CD4-positive, alpha-beta T cell treated with Interleukin-4 for 1 hour (primary cell): ENCODE results near the gene KRT86.
"Not testable (repeated sequence)": the region's sequence is repeated elsewhere in the genome, so short reads cannot be mapped to it uniquely, and the experiment has no call there.

ENCODE experiments used
- DNase-seq, 2 donors: peaks; one replicate each; pipeline ENCODE4 v3.0.0-alpha.2; 2020 to 2022

KRT86 gene

GRCh38 chr12:52342781-52343490 lies 68.5 kb downstream of the KRT86 start:
- no peak for DNase-seq

- no peak for DNase-seq
Measured at GRCh38 chr12:52343550-52343949, 69.1 kb downstream of the KRT86 start.

- DNase-seq = no peak
Measured at GRCh38 chr12:52344111-52344510, 69.7 kb downstream of the KRT86 start.

- DNase-seq = not testable (repeated sequence)
Measured at GRCh38 chr12:52345041-52345440, 70.6 kb downstream of the KRT86 start.

GRCh38 chr12:52346593-52346992 lies 72.1 kb downstream of the KRT86 start:
- DNase-seq = no peak

GRCh38 chr12:52347016-52347415 lies 72.6 kb downstream of the KRT86 start:
- no peak for DNase-seq

GRCh38 chr12:52347551-52348510 lies 73.4 kb downstream of the KRT86 start:
- DNase-seq = no peak

- DNase-seq = no peak
Measured at GRCh38 chr12:52349196-52349595, 74.8 kb downstream of the KRT86 start.

- DNase-seq = no peak
Measured at GRCh38 chr12:52350021-52350620, 75.7 kb downstream of the KRT86 start.

- no peak for DNase-seq
Measured at GRCh38 chr12:52350786-52351185, 76.3 kb downstream of the KRT86 start.

GRCh38 chr12:52351196-52352059 lies 77.0 kb downstream of the KRT86 start:
- DNase-seq = peak; percentile 62 to 65

- DNase-seq = no peak
Measured at GRCh38 chr12:52352951-52353350, 78.5 kb downstream of the KRT86 start.

- DNase-seq = no peak
Measured at GRCh38 chr12:52353766-52354165, 79.3 kb downstream of the KRT86 start.

- no peak for DNase-seq
Measured at GRCh38 chr12:52354200-52354599, 79.8 kb downstream of the KRT86 start.

- no peak for DNase-seq
Measured at GRCh38 chr12:52355176-52355575, 80.7 kb downstream of the KRT86 start.

GRCh38 chr12:52356031-52356761 lies 81.8 kb downstream of the KRT86 start:
- peak in 1 of 2 donors; percentile 6 for DNase-seq

GRCh38 chr12:52356762-52357580 lies 82.5 kb downstream of the KRT86 start:
- peak in 1 of 2 donors; percentile 1 for DNase-seq
